Fibroblast of lung (primary cell): ENCODE results near the gene SLC35A4. TPM values are rescaled to one million over a fixed set of nuclear protein-coding genes. Genes with fewer than 3 reads are reported as not detected.
A peak's percentile ranks its signal among the peaks of the same experiment; 100 is the strongest.
"Not testable (repeated sequence)": the region's sequence is repeated elsewhere in the genome, so short reads cannot be mapped to it uniquely, and the experiment has no call there.

Source experiments
- DNase-seq, 2 donors: peaks; one replicate each; pipeline versions ENCODE4 v3.0.0 to v3.0.0-alpha.2; 2010; ENCODE audit warnings: low read depth in 2 of 2
- H2AFZ ChIP-seq: 2 replicates; pipeline ENCODE4 v1.5.1; 2012; ENCODE audit warnings: low read length, control low read depth, inconsistent platforms
- H3K27ac ChIP-seq: 2 replicates; pipeline ENCODE4 v1.5.1; 2011; ENCODE audit warnings: low read length, control low read depth; ENCODE audit not compliant: insufficient read depth
- H3K27me3 ChIP-seq: 2 replicates; pipeline ENCODE4 v1.5.1; 2011; ENCODE audit warnings: mild to moderate bottlenecking, low read length; ENCODE audit not compliant: control insufficient read depth, insufficient read depth
- H3K36me3 ChIP-seq: 2 replicates; pipeline ENCODE4 v1.5.1; 2011; ENCODE audit warnings: low read length; ENCODE audit not compliant: control insufficient read depth, insufficient read depth
- H3K4me1 ChIP-seq: 2 replicates; pipeline ENCODE4 v1.5.1; 2011; ENCODE audit warnings: low read length; ENCODE audit not compliant: control insufficient read depth, insufficient read depth; ENCODE audit errors: extremely low read depth
- H3K4me2 ChIP-seq: 2 replicates; pipeline ENCODE4 v1.5.1; 2011; ENCODE audit warnings: low read length, control low read depth; ENCODE audit not compliant: insufficient read depth; ENCODE audit errors: extremely low read depth
- H3K4me3 ChIP-seq, 4 experiments: fragments of 200-600 bp in 1 of 4; sonication (generic) in 1 of 4; replicated peaks in 1 of 4; 2 replicates each; pipeline ENCODE4 v1.5.1; 2011 to 2016; ENCODE audit warnings: low read length in 4 of 4, low read depth in 3 of 4, mild to moderate bottlenecking in 3 of 4, control low read depth in 2 of 4, inconsistent platforms in 1 of 4, mixed read lengths in 1 of 4; ENCODE audit not compliant: insufficient read depth in 1 of 4; ENCODE audit errors: control extremely low read depth in 1 of 4
- H3K79me2 ChIP-seq: 2 replicates; pipeline ENCODE4 v1.5.1; 2012; ENCODE audit warnings: mild to moderate bottlenecking, low read length, inconsistent platforms; ENCODE audit not compliant: control insufficient read depth, insufficient read depth
- H3K9ac ChIP-seq: 2 replicates; pipeline ENCODE4 v1.5.1; 2011; ENCODE audit warnings: mild to moderate bottlenecking, low read length, control low read depth; ENCODE audit not compliant: insufficient read depth
- H3K9me3 ChIP-seq: 2 replicates; pipeline ENCODE4 v1.5.1; 2012; ENCODE audit warnings: low read depth, low read length; ENCODE audit not compliant: control insufficient read depth, insufficient read depth
- H4K20me1 ChIP-seq: 2 replicates; pipeline ENCODE4 v1.5.1; 2011; ENCODE audit warnings: low read length; ENCODE audit not compliant: control insufficient read depth, insufficient read depth; ENCODE audit errors: extremely low read depth
- EZH2 ChIP-seq: IDR thresholded peaks from 2 replicates; pipeline ENCODE4 v1.5.1; 2012; ENCODE audit warnings: low read length, control low read depth, mild to moderate bottlenecking; ENCODE audit errors: missing control alignments
- polyA plus RNA-seq, 2 donors: library from polyadenylated mRNA; depleted of rRNA in 1 of 2; stranded (reverse) in 1 of 2; unstranded in 1 of 2; fragments of >200 nt; gene quantifications; 2 replicates each; pipeline ENCODE4 v1.2.1, GENCODE V29; 2011 to 2012; ENCODE audit warnings: missing spikeins in 1 of 2
- total RNA-seq: library from RNA; depleted of rRNA; stranded (reverse); fragments of >200 nt; gene quantifications from 2 replicates; pipeline ENCODE4 v1.2.1, GENCODE V29; 2014
- TF ChIP-seq, protein P1 (sequence below), 2 donors: IDR thresholded peaks in 1 of 2; conservative IDR thresholded peaks in 1 of 2; 1 replicate in 1 of 2; 2 replicates in 1 of 2; pipeline ENCODE4 v1.5.1; 2011 to 2012; ENCODE audit warnings: low read length in 2 of 2, control low read depth in 1 of 2, inconsistent platforms in 1 of 2, low read depth in 1 of 2, mild to moderate bottlenecking in 1 of 2

Gene SLC35A4
- total and polyA plus RNA-seq, 2 donors (not counting 1 experiment from before 2014, with no cell fraction given): 21.5 to 79.2 TPM

DNA sequence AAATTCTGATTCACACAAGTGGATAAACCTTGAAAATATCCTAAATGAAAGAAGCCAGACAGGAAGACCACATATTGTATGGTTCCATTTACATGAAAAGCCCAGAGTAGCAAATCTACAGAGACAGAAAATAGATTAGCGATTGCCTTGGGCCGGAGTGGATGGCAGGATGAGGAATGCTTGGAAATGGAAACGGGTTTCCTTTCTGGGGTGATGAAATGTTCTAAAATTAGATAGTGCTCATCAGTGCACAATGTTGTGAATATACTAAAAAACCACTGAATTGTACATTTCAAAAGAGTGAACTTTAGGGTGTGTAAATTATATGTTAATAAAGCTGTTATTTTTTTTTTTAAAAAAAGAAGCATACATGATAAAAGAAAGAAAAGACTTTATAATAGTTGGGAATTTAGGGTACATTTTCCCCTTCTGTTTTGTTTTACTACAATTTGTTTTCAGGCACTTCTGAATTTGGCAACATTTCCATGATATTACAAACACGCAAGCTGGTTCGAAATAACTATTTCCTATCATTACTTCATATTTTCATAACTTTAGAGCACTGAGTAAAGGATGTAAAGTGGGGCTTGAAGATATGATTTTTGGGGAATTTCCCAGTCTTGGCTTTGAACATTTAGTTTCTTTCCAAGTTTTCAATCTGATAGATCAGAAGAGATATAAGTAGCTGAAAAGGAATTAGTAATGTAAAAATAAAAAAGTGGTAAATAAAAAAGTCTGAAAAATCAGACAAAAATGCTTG, 23.9 kb downstream of the SLC35A4 start:
- no peak overlapping the region for H3K4me3 ChIP-seq
- H3K27ac ChIP-seq: no peak overlapping the region
- TF ChIP-seq EZH2: no peak
- TF ChIP-seq, protein P1, sequence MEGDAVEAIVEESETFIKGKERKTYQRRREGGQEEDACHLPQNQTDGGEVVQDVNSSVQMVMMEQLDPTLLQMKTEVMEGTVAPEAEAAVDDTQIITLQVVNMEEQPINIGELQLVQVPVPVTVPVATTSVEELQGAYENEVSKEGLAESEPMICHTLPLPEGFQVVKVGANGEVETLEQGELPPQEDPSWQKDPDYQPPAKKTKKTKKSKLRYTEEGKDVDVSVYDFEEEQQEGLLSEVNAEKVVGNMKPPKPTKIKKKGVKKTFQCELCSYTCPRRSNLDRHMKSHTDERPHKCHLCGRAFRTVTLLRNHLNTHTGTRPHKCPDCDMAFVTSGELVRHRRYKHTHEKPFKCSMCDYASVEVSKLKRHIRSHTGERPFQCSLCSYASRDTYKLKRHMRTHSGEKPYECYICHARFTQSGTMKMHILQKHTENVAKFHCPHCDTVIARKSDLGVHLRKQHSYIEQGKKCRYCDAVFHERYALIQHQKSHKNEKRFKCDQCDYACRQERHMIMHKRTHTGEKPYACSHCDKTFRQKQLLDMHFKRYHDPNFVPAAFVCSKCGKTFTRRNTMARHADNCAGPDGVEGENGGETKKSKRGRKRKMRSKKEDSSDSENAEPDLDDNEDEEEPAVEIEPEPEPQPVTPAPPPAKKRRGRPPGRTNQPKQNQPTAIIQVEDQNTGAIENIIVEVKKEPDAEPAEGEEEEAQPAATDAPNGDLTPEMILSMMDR (conservative IDR thresholded peaks at IDR 0.05 in 1 of 2, IDR thresholded peaks at IDR 0.05 in 1 of 2; ENCODE audit: low read depth in 1 of 2, low read length in 2 of 2): no peak
- no peaks in the 10 kb centered on the region for H3K27me3 ChIP-seq
- no peaks in the 10 kb centered on the region for H3K79me2 ChIP-seq
- no peaks in the 10 kb centered on the region for H3K9me3 ChIP-seq
- H3K4me2 ChIP-seq: no peak overlapping the region
- no peaks in the 10 kb centered on the region for H3K36me3 ChIP-seq
- H2AFZ ChIP-seq: no peak overlapping the region
- no peaks in the 10 kb centered on the region for H4K20me1 ChIP-seq
- H3K9ac ChIP-seq: no peak overlapping the region
- H3K4me1 ChIP-seq: peaks cover 4% of the 10 kb centered on the region
- peak; percentile 19 to 58 for DNase-seq

DNA sequence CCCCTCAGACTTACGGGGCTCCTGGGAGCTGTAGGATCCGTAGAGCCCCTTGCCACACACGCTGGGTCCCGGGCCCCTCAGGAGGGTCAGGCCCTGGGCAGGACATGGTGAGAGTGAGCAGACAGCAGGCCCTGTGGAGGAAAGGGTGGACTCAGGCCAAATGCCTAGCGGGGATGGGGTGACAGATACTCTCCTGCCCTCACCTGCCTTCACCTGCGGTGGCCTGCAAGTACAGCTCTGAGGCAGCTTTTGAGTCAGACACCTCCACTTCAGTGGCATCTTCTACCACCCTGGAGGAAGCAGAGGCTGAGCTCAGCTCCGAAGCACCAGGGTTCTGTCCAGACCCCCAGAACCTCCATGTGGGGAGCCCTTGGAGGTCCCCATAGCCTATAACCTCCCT, 26.2 kb downstream of the SLC35A4 start:
- no peak for DNase-seq
- H3K36me3 ChIP-seq: no peaks in the 10 kb centered on the region
- H3K4me3 ChIP-seq: no peak overlapping the region
- H3K4me1 ChIP-seq: peaks cover 4% of the 10 kb centered on the region
- H3K27me3 ChIP-seq: no peaks in the 10 kb centered on the region
- no peaks in the 10 kb centered on the region for H4K20me1 ChIP-seq
- H3K9ac ChIP-seq: no peak overlapping the region
- H3K79me2 ChIP-seq: no peaks in the 10 kb centered on the region
- H3K27ac ChIP-seq: no peak overlapping the region
- no peaks in the 10 kb centered on the region for H3K9me3 ChIP-seq
- no peak overlapping the region for H2AFZ ChIP-seq
- no peak for TF ChIP-seq EZH2
- TF ChIP-seq, protein P1 (conservative IDR thresholded peaks at IDR 0.05 in 1 of 2, IDR thresholded peaks at IDR 0.05 in 1 of 2; ENCODE audit: low read depth in 1 of 2, low read length in 2 of 2): no peak
- H3K4me2 ChIP-seq: no peak overlapping the region

DNA sequence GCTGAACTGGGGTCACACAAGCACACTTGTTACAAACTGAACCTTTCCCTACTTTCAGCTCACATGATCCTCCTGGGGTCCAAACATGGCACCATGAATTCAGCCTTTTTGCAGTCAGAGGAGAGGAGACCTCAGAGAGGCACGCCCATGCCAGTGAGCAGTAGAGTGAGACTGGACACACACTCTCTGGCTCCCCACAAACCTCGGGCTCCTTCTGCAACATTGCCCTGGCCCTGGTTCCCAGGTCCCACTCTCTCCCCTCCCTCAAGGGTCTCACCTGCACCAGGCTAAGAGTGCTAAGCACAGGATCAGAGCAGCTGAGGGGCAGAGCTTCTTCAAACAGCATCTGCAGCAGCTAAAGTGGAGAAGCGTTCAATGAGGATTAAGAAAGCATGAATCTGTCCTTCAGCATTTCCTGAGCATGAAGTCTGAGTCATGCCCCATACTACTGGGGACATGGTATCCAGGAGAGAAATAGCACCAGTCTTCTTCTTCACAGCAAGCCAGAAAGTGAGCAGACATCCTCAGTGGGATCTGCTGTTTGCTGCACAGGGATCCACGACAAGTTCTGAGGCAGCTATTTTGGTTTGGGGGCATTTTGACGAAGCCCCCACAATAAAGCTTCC, 27.2 kb downstream of the SLC35A4 start:
- H3K4me1 ChIP-seq: peaks cover 4% of the 10 kb centered on the region
- H2AFZ ChIP-seq: no peak overlapping the region
- H3K79me2 ChIP-seq: no peaks in the 10 kb centered on the region
- TF ChIP-seq, protein P1 (conservative IDR thresholded peaks at IDR 0.05 in 1 of 2, IDR thresholded peaks at IDR 0.05 in 1 of 2; ENCODE audit: low read depth in 1 of 2, low read length in 2 of 2): no peak
- no peak for TF ChIP-seq EZH2
- H3K4me2 ChIP-seq: no peak overlapping the region
- no peak overlapping the region for H3K4me3 ChIP-seq
- no peak overlapping the region for H3K27ac ChIP-seq
- H3K9ac ChIP-seq: no peak overlapping the region
- no peaks in the 10 kb centered on the region for H3K36me3 ChIP-seq
- H3K9me3 ChIP-seq: no peaks in the 10 kb centered on the region
- DNase-seq: peak in 1 of 2 donors; percentile 37
- H4K20me1 ChIP-seq: no peaks in the 10 kb centered on the region
- H3K27me3 ChIP-seq: peaks cover 2% of the 10 kb centered on the region

DNA sequence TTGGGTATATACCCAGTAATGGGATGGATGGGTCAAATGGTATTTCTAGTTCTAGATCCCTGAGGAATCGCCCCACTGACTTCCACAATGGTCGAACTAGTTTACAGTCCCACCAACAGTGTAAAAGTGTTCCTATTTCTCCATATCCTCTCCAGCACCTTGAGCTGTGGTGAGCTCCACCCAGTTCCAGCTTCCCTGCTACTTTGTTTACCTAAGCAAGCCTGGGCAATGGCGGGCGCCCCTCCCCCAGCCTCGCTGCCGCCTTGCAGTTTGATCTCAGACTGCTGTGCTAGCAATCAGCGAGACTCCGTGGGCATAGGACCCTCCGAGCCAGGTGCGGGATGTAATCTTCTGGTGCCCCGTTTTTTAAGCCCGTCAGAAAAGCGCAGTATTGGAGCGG, 28.4 kb downstream of the SLC35A4 start:
- not testable (repeated sequence) for H4K20me1 ChIP-seq, H2AFZ ChIP-seq, H3K79me2 ChIP-seq, H3K4me3 ChIP-seq, H3K27ac ChIP-seq, H3K9ac ChIP-seq, DNase-seq, H3K4me2 ChIP-seq, H3K36me3 ChIP-seq, H3K9me3 ChIP-seq, H3K4me1 ChIP-seq, H3K27me3 ChIP-seq
